Esophagus squamous epithelium (tissue), 4 donors: ENCODE measurements around the gene TPRKB.

Experiments
- CTCF ChIP-seq, 6 experiments: fragments of 450-650 bp in 4 of 6; fragments of 200-600 bp in 2 of 6; sonication (generic) in 2 of 6; IDR thresholded peaks; one replicate each; pipeline ENCODE4 v1.5.1; 2016 to 2019; ENCODE audit warnings: antibody characterized with exemption in 6 of 6, mild to moderate bottlenecking in 4 of 6, moderate library complexity in 4 of 6
- POLR2A ChIP-seq, 4 donors: fragments of 450-650 bp; IDR thresholded peaks; one replicate each; pipeline ENCODE4 v1.6.1; 2017; ENCODE audit warnings: antibody characterized with exemption in 4 of 4, mild to moderate bottlenecking in 4 of 4, moderate library complexity in 3 of 4

GRCh38 chr2:73762571-73762970 is 25.4 kb upstream of the TPRKB start:
- TF ChIP-seq CTCF (IDR thresholded peaks at IDR 0.05) (no peak), POLR2A (IDR thresholded peaks at IDR 0.05) (no peak)
